Measurements from ENCODE around the gene PSMC5.
"Not testable (repeated sequence)": the region's sequence is repeated elsewhere in the genome, so short reads cannot be mapped to it uniquely, and the experiment has no call there.

GRCh38 chr17:63873577-63873976, 46.3 kb downstream of the PSMC5 start, which contains the start of gene CSH2:
- TF ChIP-seq CTCF (IDR thresholded peaks at IDR 0.05; ENCODE audit: insufficient read depth, low read depth, low read length); EZH2 (IDR thresholded peaks at IDR 0.05; ENCODE audit: insufficient read depth, low read length): not testable (repeated sequence)
